Stimulated activated CD4-positive, alpha-beta T cell treated with anti-CD3 and anti-CD28 coated beads, Interleukin-1b, Interleukin-23, amount 100 ng/mL, for 48 hours (primary cell): ENCODE measurements around the gene NEK4.
"Not testable (repeated sequence)": the region's sequence is repeated elsewhere in the genome, so short reads cannot be mapped to it uniquely, and the experiment has no call there.

Experiments
- DNase-seq: peaks from one replicate; pipeline ENCODE4 v3.0.0-alpha.2; 2020

Gene NEK4

DNA sequence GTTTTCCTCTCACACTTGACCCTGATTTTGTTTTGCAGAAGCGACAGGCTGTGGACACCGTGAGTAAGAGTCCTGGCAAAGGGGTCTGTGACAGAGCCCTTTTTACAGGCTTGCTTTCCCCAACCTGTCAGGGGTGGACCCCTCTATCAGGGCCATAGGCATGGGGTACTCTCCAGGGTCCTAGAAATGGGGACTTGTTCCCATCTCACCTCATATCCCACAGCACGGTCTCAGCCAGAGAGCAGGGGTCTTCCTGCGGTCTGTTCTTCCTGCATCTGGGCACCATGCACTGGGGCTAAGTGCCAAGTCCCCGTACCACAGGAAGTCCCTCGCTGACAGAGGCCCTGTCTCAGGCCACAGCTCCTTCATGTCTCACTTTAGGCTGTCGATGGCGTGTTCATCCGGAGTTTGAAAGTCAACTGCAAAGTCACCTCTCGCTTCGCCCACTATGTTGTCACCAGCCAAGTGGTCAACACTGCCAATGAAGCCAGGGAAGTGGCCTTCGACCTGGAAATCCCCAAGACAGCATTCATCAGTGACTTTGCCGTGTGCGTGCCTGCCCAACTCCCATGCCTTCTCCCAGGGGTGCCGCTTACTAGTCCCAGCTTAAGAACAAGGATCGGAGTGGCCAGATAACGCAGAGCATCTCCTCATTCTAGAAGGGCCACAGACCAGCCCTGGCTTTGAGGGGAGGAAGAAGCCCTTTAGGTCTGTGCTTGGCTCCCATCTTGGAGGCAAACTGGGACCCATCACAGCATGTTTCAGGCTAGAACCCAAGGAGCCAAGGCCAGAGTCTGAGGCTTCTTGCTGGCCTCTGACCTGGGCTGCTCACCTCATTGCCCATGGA is 7.4 kb upstream of the NEK4 start:
- DNase-seq = no peak

DNA sequence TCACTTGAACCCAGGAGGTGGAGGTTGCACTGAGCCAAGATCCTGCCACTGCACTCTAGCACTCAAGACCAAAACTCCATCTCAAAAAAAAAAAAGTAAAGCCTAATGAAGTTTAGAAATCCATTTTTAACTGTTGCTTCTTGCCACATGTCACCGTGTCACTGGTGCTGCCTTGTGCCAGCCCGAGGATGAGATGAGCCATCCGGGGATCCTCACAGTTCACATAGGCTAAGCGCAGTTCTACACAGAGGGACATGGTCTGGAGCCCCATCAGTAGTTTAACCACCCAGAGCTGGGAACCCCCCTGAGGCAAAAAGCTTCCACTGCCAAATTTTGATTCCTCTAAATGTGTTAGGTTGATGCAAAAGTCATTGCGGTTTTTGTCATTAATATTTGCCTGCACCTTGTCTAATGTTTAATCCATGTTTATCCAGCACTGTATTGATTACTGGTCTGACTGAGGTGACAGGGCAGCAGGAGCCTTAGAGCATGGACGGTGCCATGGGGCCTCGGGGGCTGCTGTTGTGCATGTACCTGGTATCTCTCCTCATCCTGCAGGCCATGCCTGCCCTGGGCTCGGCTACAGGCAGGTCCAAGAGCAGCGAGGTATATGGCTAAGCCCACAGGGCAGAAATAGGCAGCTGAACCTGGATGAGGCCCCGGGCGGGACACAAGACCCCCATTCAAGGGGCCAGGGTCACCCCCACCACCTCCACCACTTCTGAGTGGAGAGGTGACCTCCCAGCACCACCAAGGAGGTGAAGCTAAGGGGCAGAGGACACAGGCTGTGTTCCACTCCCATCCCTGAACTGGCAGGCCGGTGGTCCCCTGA is 6.6 kb upstream of the NEK4 start, which contains the start of gene ITIH1:
Gene ITIH1, plus strand, starts transcription at position 473 of the 832 bp plus-strand sequence. Its CDS starts 17 bp downstream, at position 490.
- DNase-seq = no peak

- not testable (repeated sequence) for DNase-seq
These were observed 5.7 kb upstream of the NEK4 start for GRCh38 chr3:52776486-52776885.

GRCh38 chr3:52775877-52776276 is 5.1 kb upstream of the NEK4 start:
- no peak for DNase-seq

GRCh38 chr3:52774901-52775864 is 4.4 kb upstream of the NEK4 start:
- DNase-seq = no peak

GRCh38 chr3:52774066-52774713 is 3.5 kb upstream of the NEK4 start:
- DNase-seq = no peak

GRCh38 chr3:52773361-52774065 is 2.8 kb upstream of the NEK4 start:
- DNase-seq = no peak

DNA sequence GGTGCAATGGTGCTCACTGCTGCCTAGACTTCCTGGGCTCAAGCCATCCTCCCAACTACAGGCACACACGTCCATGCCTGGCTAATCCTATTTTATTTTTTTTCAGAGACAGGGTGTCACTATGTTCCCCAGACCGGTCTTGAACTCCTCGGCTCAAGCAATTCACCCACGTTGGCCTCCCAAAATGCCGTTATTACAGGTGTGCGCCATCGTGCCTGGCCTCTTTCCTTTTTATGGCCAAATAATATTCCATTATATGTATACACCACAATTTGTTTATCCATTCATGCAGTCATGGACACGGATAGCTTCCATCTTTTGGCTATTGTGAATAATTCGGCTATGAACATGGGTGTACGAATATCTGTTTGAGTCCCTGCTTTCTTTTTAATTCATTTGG is 962 bp upstream of the NEK4 start:
- DNase-seq = no peak

DNA sequence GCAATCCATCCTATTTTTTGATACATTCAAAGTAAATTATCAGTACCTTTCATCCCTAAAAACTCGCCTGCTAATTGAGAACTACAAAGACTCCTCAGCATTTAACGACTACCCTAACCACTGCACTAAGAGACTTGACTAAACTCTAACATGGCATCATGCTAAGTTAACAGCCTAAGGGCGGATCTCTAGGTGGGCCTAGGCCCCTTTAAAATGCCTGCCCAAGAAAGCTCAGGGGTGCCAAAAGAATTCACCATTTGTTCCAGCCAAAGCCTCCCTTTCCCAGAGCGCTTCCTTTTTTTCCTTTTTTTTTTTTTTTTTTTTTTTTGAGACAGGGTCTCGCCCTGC is 568 bp upstream of the NEK4 start:
- no peak for DNase-seq

DNA sequence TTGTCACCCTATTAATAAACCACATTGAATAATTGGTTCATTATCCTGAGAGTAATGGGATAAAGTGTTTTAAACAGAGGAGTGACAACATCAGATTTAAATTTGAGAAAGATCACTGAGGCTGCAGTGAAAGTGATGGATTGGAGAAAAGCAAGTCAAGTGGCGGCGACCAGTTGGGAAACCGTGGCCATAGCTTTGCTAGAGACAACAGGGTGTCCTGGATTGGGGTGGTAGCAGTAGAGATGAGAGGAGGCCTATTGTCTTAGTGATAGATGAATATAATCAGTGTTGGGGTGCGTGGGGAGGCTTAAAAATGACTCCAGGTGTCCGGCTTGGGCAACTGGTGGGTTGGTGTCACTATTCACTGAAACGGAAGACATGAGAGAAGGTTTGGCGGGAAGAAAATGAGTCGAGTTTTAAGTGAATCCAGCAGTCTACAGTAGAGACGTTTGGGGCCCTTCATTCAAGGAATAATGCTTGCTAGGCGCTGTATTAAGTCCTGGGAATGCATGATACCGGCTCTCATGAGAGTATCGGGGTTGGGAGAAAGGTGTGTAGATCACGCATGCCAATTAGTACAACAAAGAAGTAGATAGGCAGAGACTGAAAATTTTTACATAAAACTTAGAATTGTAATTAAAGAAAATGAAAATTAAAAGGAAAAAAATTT is 819 bp downstream of the NEK4 start:
- no peak for DNase-seq

DNA sequence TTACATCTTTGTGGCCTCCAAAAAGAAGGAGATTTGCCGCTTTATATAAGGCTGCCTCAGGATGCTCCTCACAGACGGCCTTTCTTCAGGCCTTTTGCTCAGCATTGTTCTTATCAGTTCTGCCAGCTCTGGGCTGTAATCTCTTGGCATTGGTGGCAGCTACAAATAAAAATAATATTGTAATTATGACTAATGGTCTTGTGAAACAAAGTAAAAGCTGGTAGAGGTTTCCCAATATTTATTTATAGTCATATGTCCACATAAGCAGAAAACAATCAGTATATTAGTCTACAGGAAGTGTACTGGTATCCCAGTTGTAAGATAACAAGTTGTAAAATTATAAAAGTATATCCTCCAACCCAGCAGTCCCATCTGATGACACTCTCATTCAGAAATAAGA is 7.3 kb downstream of the NEK4 start:
- no peak for DNase-seq

DNA sequence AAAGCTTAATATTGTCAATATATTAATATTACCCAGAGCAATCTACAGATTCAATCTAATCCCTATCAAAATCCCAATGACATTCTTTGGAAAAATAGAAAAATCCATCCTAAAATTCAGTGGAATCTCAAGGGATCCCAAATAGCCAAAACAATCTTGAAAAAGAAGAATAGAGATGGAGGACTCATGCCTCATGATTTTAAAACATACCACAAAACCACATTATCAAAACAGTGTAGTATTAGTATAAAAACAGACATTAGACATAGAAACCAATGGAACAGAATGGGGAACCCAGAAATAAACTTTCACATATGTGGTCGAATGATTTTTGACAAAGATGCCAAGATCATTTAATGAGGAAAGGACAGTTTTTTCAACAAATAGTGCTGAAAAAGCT is 14.6 kb downstream of the NEK4 start:
- DNase-seq = no peak

- DNase-seq = no peak
These were observed 16.4 kb downstream of the NEK4 start for GRCh38 chr3:52754373-52754772.

- DNase-seq = no peak
These were observed 18.6 kb downstream of the NEK4 start for GRCh38 chr3:52752045-52752660.

DNA sequence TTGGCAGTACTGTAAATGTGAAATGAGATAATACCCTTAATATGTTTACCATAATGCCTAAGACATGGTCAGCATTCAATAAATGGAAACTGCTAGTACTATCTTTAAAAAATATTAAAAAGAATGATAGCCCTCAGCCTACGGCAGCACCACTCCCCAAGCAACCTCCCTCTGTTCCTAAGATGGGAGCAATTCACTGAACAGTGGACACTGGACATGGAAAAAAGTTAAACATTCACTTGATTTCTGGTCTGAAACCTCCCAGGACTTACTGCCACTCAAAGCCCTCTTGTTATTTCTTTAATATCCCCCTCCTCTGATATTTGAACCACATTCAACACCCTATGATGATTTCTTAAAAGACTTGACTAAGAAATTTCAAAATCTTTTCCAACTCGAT is 27.0 kb downstream of the NEK4 start:
- no peak for DNase-seq

- no peak for DNase-seq
These were observed 27.6 kb downstream of the NEK4 start for GRCh38 chr3:52743152-52743551.

DNA sequence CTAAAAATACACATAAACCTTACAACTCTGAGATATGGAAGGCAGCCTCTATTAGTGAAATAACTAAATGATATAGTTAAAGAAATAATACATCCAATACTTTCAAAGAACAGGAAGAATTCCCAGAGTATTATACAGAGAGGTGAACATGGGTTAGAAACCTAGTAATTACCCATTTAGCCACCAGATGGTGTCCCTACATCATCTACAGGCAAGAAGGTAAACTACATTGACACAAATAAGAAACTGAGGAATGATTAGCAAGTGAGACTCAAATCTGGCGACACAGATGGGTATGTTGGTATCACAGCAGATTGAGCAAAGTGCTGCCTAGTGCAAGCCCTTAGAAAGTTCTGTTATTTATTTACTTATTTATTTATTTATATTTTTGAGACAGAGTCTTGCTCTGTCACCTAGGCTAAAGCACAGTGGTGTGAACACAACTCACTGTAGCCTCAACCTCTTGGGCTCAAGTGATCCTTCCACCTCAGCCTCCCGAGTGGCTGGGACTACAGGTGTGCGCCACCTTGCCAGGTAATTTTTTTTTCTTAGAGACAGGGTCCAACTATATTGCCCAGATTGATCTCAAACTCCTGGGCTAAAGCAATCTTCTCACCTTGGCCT is 28.2 kb downstream of the NEK4 start:
- DNase-seq = no peak

GRCh38 chr3:52739730-52740129 is 31.0 kb downstream of the NEK4 start:
- DNase-seq = no peak

GRCh38 chr3:52733256-52733891 is 37.4 kb downstream of the NEK4 start:
- DNase-seq = no peak

DNA sequence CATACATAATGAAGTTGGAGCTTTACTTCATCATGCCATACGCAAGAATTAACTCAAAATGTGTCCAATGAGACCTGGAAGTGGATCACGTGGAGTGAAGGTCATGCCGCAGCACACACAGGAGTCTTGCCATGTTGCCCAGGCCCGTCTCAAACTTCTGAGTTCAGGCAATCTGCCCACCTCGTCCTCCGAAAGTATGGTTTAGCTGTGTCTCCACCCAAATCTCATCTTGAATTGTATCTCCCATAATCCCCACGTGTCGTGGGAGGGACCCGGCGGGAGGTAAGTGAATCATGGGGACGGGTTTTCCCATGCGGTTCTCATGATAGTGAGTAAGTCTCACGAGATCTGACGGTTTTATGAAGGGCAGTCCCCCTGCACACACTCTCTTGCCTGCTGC is 39.1 kb downstream of the NEK4 start:
- no peak for DNase-seq
